Right lobe of liver (tissue), 4 donors: ENCODE data around the gene ALKBH7.

Experiments used
- POLR2A ChIP-seq: fragments of 450-650 bp; IDR thresholded peaks from one replicate; pipeline ENCODE4 v1.6.1; 2017; ENCODE audit warnings: antibody characterized with exemption, mild to moderate bottlenecking
- TF ChIP-seq, protein P1 (sequence below), 4 donors: fragments of 200-600 bp in 3 of 4; fragments of 450-650 bp in 1 of 4; IDR thresholded peaks; one replicate each; pipeline versions ENCODE4 v1.5.1 to v1.8.0; 2016 to 2022; ENCODE audit warnings: antibody characterized with exemption in 4 of 4, mild to moderate bottlenecking in 2 of 4
- donor health status: DM: no; HTN: no; CAD: no.
- donor health status: DM: no; HTN: no; CAD: no.
- donor health status: DM: no; HTN: yes; CAD: no.

DNA sequence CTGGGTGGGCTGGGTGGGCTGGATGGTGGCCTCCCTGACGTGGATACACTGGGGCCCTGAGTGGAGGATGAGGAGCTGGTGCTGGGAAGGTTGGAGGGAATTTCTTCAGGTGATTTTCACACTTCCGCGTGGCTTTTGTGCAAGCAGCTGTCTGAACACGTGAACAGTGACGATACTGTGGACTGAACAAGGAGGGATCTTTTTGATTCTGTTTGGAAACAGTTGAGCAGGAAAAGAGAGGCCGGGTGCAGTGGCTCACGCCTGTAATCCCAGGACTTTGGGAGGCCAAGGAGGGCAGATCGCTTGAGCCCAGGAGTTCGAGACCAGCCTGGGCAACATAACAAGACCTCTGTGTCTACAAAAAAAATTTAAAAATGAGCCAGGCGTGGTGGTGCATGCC lies 29.5 kb downstream of the ALKBH7 start:
- no peak for TF ChIP-seq POLR2A
- TF ChIP-seq, protein P1, sequence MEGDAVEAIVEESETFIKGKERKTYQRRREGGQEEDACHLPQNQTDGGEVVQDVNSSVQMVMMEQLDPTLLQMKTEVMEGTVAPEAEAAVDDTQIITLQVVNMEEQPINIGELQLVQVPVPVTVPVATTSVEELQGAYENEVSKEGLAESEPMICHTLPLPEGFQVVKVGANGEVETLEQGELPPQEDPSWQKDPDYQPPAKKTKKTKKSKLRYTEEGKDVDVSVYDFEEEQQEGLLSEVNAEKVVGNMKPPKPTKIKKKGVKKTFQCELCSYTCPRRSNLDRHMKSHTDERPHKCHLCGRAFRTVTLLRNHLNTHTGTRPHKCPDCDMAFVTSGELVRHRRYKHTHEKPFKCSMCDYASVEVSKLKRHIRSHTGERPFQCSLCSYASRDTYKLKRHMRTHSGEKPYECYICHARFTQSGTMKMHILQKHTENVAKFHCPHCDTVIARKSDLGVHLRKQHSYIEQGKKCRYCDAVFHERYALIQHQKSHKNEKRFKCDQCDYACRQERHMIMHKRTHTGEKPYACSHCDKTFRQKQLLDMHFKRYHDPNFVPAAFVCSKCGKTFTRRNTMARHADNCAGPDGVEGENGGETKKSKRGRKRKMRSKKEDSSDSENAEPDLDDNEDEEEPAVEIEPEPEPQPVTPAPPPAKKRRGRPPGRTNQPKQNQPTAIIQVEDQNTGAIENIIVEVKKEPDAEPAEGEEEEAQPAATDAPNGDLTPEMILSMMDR (IDR thresholded peaks at IDR 0.05), result no peak
